AG09319 (cell line): ENCODE results near the gene SLC17A9.

Experiments used
- DNase-seq: peaks from one replicate; pipeline ENCODE4 v3.0.0-alpha.2; 2010; ENCODE audit warnings: low read depth; ENCODE audit errors: extremely low read depth
- TF ChIP-seq, protein P1 (sequence below): IDR thresholded peaks from 2 replicates; pipeline ENCODE4 v1.5.1; 2011; ENCODE audit warnings: low read depth, mild to moderate bottlenecking, inconsistent platforms, low read length, moderate library complexity

SLC17A9 gene

DNA sequence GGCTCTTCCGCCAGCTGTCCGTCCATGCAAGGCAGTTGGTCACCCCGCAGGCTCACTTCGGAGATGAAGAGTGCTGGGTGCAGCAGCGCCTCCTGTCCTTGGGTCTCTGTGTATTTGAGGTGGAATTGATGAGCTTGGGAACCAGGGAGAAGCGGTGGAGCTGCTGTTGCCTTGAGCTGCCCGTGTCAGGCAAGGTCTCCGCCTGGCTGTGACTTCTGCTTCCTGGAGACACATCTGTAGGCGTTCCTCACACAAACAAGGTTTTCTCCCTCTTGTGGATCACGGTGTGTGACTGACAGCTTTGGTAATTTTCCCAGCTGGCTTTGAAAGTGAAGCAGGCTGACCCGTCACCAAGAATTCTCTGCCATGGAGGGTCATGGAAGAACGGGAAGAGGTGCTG, 2.5 kb upstream of the SLC17A9 start:
- DNase-seq: no peak
- TF ChIP-seq, protein P1, sequence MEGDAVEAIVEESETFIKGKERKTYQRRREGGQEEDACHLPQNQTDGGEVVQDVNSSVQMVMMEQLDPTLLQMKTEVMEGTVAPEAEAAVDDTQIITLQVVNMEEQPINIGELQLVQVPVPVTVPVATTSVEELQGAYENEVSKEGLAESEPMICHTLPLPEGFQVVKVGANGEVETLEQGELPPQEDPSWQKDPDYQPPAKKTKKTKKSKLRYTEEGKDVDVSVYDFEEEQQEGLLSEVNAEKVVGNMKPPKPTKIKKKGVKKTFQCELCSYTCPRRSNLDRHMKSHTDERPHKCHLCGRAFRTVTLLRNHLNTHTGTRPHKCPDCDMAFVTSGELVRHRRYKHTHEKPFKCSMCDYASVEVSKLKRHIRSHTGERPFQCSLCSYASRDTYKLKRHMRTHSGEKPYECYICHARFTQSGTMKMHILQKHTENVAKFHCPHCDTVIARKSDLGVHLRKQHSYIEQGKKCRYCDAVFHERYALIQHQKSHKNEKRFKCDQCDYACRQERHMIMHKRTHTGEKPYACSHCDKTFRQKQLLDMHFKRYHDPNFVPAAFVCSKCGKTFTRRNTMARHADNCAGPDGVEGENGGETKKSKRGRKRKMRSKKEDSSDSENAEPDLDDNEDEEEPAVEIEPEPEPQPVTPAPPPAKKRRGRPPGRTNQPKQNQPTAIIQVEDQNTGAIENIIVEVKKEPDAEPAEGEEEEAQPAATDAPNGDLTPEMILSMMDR: no peak

DNA sequence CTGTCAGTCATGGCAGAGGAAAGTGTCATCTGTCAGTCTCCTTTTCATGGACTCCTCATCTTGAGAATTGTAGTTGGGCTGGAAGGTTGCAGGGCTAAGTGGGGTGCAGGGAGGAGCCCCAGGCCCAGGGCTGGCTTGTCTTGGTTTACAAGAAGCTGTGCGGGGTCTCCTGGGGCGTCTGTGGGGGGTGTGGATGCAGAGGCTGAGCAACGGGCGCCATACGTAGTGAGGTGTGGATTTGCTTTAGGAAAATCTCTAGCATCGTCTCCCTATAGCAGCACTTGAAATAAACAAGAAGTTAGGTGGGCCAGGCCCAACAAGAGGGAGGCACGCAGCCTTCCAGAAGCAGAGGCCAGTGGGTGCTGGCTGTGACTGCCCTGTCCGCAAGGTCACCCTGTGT, 1.8 kb upstream of the SLC17A9 start:
- TF ChIP-seq, protein P1: no peak
- no peak for DNase-seq

DNA sequence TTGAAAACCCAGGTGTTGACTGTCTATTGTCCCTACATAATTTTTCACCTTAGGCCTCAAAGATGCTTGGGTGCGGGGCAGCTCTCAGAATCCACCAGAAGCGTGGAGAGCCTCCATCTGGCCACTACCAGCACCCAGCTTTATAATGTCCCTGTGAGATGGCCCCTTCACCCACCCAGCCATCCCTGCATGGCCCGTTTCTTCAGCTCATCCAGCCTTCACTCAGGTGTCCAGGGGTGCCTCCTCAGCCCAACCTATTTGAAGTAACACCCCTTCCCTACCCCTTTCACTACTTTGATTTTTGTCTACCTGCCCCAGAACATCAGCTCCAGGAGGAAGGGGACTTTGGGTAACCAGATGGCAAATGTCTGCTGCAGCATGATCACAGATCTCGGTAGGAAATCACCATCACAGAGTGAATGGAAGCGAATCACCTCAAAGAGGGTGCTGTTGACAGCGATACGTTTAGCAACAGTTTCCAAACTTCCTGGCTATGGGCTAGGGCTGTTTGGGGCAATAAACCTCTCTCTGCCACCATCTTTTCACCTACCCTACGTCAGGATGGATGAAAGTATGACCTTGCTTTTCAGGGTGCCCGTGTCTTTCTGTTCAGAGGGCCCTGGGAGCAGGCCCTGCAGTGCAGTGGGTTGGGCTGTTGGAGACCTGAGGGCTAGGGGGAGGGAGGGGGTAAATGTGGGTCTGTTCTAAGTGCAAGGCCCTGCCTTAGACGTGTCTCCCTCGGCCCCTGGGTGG, 1.2 kb upstream of the SLC17A9 start:
- TF ChIP-seq, protein P1: no peak
- no peak for DNase-seq

DNA sequence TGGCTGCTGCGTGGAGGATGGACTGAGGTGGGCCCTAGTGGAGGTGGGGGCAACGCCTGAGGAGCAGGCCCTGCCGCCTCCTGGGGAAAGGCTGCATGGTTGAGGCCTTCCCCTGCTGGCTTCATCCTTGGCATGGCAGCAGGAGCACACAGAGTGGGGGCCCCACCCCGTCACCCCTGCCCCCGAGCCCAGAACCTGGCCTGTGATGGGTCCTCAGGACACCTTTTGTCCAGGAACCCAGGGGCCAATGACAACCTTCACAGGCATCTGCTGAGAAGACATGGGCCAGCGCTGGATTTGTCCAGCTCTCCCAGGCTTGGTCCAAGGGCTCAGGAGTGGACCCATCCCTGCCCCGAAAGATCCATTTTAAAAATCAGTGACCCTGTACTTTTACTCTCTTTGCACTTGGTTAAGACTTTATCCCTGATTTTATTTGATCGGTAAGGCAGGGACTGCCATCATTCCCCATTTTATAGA, 575 bp upstream of the SLC17A9 start:
- no peak for DNase-seq
- TF ChIP-seq, protein P1: no peak

DNA sequence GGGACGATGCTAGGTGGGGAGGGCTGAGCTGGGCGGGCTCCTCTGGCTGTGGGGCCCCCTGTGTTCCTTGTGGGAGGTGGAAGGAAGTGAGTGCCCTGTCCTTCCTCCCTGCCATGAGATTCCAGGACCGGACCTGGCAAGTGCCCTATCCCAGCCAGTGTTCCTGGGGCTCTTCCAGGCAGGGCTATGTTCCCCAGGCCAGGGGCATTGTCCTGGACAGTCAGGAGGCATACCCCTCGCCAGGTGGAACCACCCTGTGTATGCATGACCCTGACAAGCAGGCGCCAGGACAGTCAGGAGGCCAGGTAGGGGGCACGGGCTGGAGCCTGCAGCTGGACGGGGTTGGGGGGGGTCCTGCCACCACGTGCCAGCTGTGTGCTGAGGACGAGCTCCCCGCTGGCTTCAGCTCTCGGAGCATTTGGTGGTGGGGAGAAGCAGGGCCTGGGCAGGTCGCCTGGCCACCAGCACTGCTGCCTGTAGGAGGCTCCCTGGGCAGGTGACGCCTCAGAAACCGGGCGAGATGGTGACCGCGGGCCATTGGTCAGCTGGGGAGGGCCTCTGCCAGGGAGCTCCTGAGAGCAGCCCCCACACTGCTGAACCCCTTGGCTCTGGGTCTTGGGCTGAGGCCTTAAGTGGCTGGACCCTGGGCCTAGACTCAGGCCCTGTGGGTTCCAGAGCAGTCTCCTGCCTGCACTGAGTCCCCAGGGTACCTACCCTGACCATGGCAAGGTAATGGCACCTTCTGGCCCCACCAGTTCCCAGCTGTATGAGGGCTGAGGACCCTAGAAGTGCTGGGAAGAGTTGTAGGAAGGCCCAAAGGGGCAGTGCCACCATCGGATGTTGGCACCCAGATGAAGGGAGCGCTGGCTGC, 694 bp downstream of the SLC17A9 start:
- TF ChIP-seq, protein P1: no peak
- DNase-seq: no peak

DNA sequence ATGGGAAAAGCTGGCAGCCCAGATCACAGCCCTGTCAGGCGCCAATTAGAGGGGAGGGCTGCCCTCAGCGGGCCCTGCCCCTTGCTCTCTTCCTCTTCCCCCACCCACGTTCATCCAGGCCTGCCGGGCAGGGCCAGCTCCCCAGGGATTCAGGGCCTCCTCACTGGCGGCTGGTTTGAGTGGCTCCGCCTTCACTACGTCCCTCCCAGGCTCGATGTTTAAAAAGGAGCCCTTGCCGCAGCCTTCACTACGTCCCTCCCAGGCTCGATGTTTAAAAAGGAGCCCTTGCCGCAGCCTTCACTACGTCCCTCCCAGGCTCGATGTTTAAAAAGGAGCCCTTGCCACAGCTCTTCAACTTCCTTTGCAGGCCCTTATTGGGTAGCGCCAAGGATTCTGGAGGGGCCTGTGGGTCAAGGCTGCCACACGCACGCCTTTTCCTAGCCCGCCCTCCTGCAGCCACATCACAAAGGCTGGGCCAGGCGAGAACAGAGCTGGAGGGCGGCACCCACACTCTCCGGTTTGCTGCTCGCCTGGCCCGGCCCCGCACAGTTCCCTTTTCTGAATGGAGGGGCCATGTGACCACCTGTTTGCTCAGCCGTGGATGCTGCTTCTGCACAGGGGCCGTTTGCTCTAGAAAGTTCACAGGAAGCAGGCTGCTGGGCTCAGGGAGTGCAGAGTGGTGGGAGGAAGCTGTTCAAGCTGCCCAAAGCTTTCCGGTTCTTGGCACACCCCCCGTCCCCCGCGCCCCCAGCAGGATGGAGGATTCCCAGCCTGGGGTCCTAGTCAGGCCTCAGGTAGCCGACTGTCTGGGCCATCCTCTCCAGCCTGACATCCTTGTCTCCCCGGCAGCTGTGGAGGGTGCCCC, 1.6 kb downstream of the SLC17A9 start:
- DNase-seq: peak; percentile 32
- TF ChIP-seq, protein P1: no peak
